ENCODE measurements around the gene NKAIN1.
"Not testable (repeated sequence)": the region's sequence is repeated elsewhere in the genome, so short reads cannot be mapped to it uniquely, and the experiment has no call there.

NKAIN1 gene

GRCh38 chr1:31148409-31148808, 91.3 kb downstream of the NKAIN1 start:
- no peak for DNase-seq

- DNase-seq: no peak
Observed at GRCh38 chr1:31145648-31146047, 94.0 kb downstream of the NKAIN1 start.

- no peak for DNase-seq
Observed at GRCh38 chr1:31144442-31144841, 95.2 kb downstream of the NKAIN1 start.

- no peak for DNase-seq
Observed at GRCh38 chr1:31143455-31143854, 96.2 kb downstream of the NKAIN1 start.

GRCh38 chr1:31142406-31142805, 97.3 kb downstream of the NKAIN1 start:
- no peak for DNase-seq

GRCh38 chr1:31140299-31140698, 99.4 kb downstream of the NKAIN1 start:
- no peak for DNase-seq

GRCh38 chr1:31138797-31139521, 100.7 kb downstream of the NKAIN1 start:
- not testable (repeated sequence) for DNase-seq

GRCh38 chr1:31137873-31138272, 101.8 kb downstream of the NKAIN1 start:
- not testable (repeated sequence) for DNase-seq

GRCh38 chr1:31135973-31136600, 103.6 kb downstream of the NKAIN1 start:
- no peak for DNase-seq

GRCh38 chr1:31133368-31133767, 106.3 kb downstream of the NKAIN1 start:
- DNase-seq: no peak
